ENCODE data around the gene SLC41A2.
"Not testable (repeated sequence)": the region's sequence is repeated elsewhere in the genome, so short reads cannot be mapped to it uniquely, and the experiment has no call there.

The SLC41A2 gene, protein sequence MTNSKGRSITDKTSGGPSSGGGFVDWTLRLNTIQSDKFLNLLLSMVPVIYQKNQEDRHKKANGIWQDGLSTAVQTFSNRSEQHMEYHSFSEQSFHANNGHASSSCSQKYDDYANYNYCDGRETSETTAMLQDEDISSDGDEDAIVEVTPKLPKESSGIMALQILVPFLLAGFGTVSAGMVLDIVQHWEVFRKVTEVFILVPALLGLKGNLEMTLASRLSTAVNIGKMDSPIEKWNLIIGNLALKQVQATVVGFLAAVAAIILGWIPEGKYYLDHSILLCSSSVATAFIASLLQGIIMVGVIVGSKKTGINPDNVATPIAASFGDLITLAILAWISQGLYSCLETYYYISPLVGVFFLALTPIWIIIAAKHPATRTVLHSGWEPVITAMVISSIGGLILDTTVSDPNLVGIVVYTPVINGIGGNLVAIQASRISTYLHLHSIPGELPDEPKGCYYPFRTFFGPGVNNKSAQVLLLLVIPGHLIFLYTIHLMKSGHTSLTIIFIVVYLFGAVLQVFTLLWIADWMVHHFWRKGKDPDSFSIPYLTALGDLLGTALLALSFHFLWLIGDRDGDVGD

DNA sequence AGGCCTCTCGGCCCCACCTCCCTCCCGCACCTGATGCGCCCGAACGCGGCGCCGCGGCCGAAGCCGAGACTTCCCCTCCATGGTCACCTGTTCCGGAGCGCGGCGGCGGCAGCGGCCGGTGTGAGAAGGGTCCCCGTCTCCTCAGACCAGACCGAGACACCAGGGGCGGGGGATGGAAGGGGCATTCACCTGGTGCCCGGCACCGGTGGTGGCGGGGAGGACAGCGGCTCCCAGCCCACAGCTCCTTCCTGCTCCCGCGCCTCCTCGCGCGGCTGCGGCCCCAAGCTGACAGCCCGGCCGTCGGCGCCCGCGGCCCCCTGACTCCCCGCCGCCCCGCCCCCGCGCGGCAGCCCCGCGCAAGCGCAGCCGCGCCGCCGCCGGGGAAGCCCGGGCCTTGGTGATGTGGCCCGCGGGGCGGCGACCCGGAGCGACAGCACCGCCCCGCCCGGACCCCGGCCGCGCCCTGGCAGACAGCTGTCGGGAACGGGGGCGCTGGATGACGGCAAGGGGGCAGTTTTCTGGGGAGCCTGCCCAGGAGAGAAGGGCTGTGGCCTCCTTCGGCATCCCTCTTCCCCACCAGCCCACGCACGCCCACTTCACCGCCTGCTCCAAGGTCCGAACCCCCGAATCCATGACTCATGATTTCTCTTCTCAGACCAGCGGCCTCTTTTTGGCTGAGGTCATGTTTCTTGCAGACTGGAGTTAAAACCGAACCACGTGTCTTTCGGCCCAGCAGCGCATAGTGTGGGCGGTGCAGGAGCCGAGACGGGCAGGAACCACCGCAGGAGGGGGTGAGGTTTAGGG is at the start of gene SLC41A2:
Gene SLC41A2, minus strand, starts transcription at position 290 of the 804 bp plus-strand sequence. CDS start 29,763 bp downstream, outside the sequence.
- DNase-seq: no peak

DNA sequence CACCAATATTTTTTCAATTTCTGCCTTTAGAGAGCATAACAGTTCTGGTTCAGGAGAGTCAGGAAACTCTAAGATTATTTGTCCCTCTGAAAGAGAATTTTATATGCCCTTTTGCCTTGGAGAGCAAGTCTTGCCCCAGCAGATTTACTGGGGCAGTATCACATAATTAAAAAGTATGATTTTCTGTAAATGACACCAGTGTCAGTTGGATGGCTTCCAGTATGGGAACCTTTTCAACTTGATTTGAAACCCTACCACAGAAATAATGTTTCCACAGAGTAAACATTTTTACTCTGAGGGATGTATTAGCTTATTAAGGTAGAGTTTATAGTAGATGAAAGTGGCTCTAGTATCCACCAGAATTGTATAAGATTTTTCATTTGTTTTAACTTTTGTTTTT is 43.4 kb upstream of the SLC41A2 start:
- no peak for DNase-seq

DNA sequence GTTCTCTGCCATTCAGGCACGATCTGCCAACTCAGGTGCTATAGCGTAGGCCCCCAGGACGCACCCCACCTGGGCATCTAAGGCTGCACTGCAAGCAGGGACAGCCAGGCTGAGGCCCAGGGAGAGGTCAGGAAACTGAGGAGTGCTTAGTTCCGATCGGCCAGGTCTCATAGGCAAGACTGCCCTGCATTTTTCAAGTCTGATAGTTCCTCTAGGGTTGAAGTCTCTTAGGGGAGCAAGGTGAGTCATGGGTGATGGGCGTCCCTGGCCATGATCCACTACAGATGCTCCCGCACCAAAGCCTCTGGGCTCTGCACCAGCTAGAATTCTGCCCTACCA is 41.2 kb upstream of the SLC41A2 start:
- no peak for DNase-seq

DNA sequence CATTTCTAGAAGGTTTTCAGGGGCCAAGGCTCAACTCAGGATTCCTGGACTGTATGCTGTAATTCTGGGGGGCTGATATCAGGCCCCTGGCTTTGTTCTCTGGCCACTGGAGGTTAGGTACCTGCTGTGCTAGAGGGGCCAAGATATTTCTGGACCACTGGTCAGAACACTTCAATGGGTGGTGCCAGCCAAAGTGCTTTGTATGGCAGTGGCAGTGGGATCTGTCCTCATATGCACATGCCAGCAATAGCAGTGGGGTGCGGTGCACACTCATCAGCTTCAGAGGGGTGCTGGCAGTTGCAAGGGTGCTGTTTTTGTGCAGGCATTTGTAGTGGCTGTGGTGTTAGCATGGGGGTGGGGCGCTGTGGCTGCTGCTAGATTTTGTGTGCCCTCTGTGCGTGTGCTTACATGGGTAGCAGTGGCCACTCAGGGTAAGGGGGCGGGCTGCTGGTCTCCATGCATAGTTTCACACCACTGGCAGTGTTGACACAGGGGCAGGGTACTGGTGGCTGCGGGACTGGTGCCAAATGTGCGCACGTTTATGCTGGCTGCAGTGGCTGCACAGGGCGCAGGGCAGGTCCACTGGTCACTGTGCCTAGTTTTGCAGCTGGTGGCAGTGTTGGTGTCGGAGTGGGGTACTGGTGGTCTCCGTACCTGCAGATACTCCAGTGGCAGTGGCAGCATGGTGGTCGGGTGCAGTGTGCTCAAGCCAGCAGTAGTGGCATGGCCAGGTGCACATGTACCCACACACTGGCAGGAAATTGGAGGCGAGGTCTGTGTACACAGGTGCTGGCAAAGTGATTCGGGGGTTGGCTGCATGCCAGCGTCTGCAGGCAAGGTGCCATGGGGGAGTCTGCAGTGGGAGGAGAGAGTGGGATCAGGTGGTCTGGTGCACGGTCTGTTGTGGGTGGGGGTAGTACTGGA is 40.6 kb upstream of the SLC41A2 start:
- DNase-seq: no peak

DNA sequence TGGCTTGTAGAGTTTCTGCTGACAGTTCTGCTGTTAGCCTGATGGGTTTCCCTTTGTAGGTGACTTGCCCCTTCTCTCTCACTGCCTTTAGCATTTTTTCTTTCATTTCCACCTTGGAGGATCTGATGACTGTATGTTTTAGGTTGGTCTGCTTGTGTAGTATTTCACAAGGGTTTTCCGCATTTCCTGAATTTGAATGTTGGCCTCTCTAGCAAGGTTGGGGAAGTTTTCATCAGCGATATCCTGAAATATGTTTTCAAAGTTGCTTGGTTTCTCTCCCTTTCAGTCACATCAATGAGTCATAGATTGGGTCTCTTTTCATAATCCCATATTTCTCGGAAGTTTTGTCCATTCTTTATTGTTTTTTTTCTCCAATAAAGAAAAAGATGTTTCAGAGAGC is 39.5 kb upstream of the SLC41A2 start:
- DNase-seq: no peak

DNA sequence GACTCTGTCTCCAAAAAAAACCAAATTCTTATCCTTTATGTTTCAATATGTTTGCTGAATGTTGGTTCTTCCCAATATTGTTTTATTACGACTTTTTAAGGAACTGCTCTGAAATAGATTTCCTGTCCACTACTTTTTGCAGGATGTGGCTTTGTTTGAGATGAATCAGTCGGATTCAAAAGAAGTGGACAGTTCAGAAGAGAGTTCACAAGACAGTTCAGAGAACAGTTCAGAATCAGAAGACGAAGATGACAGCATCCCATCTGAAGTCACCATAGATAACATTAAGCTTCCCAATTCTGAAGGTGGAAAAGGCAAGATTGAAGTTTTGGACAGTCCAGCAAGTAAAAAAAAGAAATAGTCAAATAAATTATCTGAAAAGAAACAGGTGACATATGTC is 36.2 kb upstream of the SLC41A2 start:
- no peak for DNase-seq

DNA sequence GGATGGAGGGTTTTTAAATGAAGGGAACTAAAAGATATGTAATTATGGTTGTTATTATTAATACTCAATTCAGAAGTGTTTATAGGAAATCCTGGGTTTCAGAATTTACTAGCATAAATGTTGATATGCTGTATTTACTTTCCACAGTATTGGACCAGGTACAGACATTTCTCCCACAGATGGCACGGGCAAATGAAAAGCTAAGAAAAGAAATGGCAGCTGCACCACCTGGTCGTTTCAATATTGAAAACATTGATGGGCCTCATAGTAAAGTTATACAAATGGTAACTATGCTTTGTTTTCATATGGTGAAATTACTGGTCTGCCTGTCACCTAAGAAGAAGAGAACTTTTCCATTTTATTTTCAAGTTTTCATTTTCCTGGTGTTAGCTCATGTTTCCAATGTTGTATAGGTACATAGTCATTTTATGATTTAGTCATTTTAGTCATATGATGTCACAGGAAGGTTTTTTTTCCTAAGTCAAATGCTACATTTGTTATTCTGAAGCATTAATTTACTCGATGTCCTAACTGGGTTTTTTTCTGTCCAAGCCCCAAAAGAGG is 33.6 kb upstream of the SLC41A2 start:
- DNase-seq: no peak

DNA sequence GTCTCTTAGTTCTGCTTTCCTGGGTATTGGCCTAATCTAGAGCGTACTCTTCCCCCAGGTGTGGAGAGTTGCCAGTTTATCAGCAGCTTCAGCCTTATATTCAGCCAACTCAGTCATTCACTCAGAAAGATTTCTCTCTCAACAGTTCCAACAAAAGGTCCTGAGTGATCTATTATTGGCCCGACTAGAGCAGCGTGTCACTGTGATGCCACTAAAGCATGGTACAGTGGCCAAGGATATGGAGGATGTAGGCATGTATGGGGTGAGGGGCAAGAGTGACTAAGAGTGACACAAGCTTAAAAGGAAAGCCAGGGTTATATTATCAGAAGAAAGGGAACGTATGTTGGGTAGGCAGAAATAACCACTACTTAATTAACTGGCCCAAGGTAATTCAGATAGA is 32.9 kb upstream of the SLC41A2 start:
- no peak for DNase-seq

DNA sequence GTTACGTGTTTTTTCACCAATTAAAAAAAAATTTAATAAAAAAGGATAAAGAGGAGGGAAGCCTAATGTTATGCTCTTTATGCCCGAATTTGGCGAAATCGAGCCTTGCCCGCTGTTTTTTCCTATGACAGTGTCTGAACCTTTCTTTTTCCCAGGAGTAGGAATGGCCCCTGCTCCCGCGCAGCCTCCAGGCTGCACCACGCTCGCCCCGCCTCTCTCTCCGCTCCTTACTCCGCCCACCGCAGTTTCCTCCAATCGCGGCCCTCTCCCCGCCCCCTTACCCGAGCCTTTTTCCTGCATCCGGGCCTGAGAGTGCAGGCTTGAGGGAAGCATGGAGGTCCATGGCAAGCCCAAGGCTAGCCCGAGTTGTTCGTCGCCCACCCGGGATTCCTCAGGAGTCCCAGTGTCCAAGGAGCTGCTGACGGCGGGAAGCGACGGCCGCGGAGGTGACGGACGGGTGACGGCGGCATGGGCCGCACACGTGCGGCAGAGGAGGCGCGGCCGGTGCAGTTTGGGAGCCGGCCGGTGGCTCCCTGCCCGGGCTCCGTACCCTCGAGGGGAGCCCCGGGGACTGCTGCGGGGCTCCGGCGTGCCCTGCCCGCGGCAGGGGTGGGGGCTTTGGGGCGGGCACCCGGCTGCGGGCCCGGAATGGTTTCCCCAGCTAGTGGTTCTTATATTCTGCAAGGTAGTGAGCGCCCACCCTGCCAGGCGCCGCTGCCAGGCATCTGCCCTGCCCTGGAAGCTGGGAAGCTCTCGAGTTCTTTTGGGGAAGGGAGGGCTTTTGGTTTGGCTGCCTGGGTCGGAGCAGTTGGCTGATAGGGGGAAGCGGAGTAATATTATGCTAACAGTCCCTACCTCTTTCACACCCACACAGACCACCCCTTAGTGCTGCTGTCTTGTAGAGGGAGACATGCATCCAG is 28.2 kb upstream of the SLC41A2 start, which contains the start of gene NOPCHAP1:
Gene NOPCHAP1, plus strand, starts transcription at position 295 of the 920 bp plus-strand sequence. Its CDS starts 37 bp downstream, at position 332.
- peak; percentile 52 for DNase-seq

DNA sequence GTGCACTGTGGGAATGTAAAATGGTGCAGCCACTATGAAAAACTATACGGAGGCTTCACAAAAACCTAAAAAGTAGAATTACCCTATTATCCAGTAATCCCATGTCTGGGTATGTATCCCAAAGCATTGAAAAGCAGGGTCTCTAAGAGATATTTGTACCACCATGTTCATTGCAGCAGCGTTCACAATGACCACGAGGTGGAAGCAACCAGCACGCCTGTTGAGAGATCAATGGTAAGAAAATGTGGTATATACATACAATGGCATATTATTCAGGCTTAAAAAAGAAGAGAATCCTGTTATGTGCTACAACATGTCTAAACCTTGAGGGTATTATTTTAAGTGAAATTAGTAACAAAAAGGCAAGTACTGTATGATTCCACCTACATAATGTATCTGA is 27.1 kb upstream of the SLC41A2 start:
- DNase-seq: no peak

DNA sequence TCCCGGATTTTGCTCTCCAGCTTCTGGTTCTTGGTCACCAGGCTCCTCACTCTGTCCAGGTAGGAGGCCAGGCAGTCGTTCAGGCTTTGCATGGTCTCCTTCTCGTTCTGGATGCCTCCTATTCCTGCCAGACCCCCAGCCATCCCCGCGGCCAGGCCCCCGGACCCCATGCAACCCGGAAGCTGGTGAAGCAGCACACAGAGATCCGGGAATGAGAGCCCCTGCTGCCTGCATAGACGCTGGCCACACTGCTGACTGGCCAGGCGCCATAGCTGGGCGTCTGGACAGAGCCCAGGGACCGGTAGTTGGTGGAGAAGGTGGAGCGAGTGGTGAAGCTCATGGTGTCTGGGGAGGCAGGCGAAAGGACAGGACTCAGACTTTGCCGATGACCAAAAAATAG is 19.6 kb upstream of the SLC41A2 start:
- not testable (repeated sequence) for DNase-seq

DNA sequence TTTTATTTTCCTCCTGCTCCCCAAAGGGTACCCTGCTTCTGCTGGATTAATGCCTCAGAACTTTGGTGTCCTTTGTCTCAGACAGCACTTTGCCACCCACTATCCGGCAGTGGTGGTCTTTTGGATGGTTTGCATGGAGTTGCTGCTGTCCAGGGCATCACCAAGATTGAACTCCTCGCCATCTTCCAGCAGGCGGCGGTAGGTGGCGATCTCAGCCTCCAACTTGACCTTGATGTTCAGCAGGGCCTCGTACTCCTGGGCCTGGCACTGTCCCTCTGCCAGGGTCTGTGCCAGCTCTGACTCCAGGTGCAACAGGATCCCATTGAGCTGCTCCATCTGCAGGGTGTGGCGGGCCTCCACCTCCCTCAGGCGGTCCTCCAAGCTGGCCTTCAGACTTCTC is 18.6 kb upstream of the SLC41A2 start:
- no peak for DNase-seq

DNA sequence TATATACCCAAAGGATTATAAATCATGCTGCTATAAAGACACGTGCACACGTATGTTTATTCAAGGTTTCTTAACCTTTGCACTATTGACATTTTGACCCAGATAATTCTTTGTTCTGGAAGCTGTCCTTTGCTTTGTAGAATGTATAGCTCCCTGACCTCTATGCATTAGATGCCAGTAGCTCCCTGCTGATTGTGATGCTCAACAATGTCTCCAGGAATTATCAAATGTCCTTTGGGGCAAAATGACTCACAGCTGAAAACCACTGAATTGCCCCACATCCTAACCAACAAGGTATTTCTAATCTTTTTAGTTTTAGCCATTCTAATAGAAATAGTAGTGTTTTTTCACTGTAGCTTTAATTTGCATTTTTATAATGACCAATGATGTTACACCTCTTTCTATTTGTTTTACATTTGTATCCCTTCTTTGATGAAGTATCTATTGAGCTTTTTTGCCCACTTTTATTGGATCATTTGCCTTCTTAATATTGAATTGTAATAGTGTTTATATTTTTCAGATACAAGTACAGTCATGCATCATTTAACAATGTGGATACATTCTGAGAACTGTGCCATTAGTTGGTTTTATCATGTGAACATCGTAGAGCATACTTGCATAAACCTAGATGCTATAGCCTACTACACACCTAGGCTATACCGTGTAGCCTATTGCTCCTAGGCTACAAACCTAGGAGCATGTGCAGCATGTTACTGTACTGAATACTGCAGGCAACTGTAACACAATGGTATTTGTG is 17.7 kb upstream of the SLC41A2 start:
- no peak for DNase-seq

DNA sequence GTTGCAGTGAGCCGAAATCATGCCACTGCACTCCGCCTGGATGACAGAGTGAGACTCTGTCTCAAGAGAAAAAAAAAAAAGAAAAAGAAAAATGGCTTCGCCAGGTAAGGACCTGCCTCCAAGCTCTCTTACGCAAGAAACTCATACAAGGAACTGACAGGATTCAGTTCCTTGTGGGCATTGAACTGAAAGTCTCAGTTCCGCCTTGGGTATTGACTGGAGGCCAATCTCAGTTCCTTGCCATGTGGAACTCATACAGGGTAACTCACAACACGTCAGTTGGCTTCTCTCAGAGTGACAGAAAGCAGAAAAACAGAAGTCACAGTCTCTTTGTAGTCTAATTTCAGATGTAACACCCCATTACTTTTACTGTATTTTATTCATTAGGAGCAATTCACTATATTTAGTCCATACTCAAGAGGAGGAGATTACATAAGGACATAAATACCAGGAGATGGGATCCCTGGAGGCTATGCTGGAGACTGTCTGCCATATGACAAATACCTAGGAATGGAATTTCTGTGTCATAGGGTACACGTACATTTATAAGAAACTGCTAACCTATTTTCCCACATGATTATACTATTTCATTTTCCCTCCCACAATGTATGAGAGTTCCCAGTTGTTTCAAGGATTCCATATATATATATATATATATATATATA is 16.7 kb upstream of the SLC41A2 start:
- DNase-seq: no peak

DNA sequence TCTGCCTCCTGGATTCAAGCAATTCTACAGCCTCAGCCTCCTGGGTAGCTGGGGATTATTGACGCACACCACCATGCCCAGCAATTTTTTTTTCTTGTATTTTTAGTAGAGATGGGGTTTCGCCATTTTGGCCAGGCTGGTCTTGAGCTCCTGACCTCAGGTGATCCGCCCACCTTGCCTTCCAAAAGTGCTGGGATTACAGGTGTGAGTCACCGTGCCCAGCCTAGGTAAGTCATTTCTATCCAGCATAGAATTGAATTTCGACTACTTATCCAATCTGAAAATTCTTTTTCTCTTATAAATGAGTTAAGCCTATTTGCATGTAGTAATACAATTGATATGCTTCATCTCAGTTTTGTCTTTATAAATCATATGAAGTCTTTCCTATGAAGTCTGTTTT is 15.2 kb upstream of the SLC41A2 start:
- no peak for DNase-seq

DNA sequence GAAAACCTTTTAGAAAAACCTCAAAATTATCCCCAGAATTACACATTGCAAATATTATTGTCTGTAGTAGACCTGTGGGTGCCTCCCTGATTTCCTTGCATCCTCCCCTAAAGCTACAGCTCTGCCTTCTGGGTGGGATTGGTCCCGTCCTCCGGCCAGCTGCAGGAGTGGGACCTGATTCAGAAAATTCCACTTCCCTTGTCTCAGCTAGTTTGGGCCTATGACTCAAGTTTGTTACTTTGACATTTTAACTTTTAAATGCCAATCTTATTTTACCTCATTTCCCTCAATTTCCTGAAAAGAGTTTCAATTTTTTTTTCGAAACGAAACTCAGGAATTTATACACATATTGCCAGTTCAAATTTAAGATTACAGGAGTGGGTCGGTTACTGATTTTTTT is 13.2 kb upstream of the SLC41A2 start:
- no peak for DNase-seq

DNA sequence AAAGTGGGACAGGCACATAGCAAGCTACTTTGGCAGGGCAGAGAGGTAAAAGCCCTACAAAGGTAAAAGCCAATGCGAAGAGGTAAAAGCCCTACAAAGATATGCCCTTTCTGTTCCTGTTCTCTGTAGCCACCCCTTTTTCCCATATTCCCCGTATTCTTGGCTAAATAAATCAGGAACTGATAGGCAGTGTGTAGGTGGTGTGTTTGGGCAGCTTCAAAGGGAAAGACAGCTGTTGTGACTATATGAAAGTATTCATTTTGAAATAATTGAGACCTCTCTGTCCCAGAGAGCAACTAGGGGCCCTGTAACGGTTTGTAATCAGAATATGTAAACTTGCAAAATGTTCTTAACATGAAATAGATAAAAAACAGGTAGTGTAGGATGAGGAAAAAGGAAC is 11.3 kb upstream of the SLC41A2 start:
- no peak for DNase-seq

DNA sequence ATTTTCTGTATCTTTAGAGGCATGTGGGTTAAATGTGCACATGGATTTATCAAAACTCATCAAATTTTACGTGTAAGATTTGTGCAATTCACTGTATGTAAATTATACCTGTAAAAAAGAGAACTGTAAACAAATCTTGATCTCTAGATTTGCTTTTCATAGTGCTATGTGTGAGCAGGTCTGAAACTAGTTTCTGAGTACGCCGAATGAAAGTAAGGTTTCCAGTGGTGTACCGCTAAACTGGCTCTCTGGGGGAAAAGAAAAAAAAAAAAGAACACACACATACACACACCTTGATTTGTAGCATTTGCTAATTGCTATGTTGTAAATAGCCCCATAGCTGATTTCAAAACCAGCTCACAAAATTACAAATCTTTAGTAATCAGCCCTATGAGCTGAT is 8.6 kb upstream of the SLC41A2 start:
- DNase-seq: no peak

DNA sequence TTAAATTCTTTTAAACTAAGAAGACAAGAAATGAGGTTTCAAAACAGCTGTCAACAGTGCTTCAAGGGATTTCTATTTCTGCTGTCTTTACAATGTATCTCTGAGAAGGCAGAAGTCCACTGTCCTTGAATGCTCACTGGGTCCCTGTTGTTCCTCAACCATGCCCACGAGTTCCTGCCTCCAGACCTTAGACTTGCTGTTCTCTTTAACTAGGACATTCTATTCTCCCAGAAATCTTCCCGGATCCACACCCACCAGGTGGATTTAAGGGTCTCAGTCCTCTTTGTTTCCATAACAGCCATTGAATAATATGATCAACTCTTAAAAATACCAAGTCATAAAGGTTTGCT is 6.7 kb upstream of the SLC41A2 start:
- no peak for DNase-seq

Measured in NCI-H524 treated with DMSO at 0.1 percent for 48 hours (cell line).